HUES6 (cell line): ENCODE data around the gene ABHD17A.
"Not testable (repeated sequence)": the region's sequence is repeated elsewhere in the genome, so short reads cannot be mapped to it uniquely, and the experiment has no call there.

Experiments
- H3K27ac ChIP-seq: 2 replicates; pipeline ENCODE4 v1.7.0; 2013; ENCODE audit warnings: low read depth, mild to moderate bottlenecking, low read length, inconsistent platforms
- H3K27me3 ChIP-seq: 2 replicates; pipeline ENCODE4 v1.6.1; 2013; ENCODE audit warnings: low read length; ENCODE audit not compliant: control insufficient read depth, insufficient read depth
- H3K36me3 ChIP-seq: 2 replicates; pipeline ENCODE4 v1.6.1; 2013; ENCODE audit warnings: low read length; ENCODE audit not compliant: control insufficient read depth, insufficient read depth
- H3K4me1 ChIP-seq: 2 replicates; pipeline ENCODE4 v1.6.1; 2013; ENCODE audit warnings: low read length; ENCODE audit not compliant: control insufficient read depth, insufficient read depth
- H3K4me3 ChIP-seq: 2 replicates; pipeline ENCODE4 v1.5.1; 2013; ENCODE audit warnings: low read depth, low read length
- H3K9ac ChIP-seq: one replicate; pipeline ENCODE4 v1.6.1; 2013; ENCODE audit warnings: mild to moderate bottlenecking, low read length
- H3K9me3 ChIP-seq: 2 replicates; pipeline ENCODE4 v1.6.1; 2013; ENCODE audit warnings: low read depth, low read length; ENCODE audit not compliant: control insufficient read depth, insufficient read depth

ABHD17A gene

GRCh38 chr19:1893791-1894190 lies 8.5 kb upstream of the ABHD17A start:
- Histone ChIP-seq H3K9ac (no peak overlapping the region), H3K27me3 (no peaks in the 10 kb centered on the region), H3K4me3 (no peak overlapping the region), H3K9me3 (no peaks in the 10 kb centered on the region), H3K27ac (no peak overlapping the region), H3K4me1 (peaks cover 2% of the 10 kb centered on the region; the same call in 1 of the 2 replicates), H3K36me3 (no peaks in the 10 kb centered on the region)

DNA sequence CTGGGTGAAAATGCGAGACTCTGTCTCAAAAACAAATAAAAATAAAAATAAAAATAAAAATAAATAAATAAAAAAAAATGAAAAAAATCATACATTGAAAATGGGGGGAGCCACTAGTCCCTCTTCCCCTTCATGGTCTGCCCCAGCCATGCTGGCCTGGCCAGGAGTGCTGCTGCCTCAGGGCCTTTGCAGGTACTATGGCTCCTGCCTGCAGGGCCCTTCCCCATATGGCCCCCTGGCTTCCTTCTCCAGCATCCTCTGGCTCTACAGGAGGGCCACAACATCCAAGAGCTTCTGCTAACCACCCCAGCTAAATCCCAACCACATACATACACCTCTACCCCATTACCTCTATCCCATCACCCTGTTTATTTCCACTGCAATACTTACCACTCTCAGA lies 4.6 kb upstream of the ABHD17A start:
- no peak overlapping the region for H3K4me3 ChIP-seq
- peaks cover 12% of the 10 kb centered on the region; the same call in 1 of the 2 replicates for H3K4me1 ChIP-seq

DNA sequence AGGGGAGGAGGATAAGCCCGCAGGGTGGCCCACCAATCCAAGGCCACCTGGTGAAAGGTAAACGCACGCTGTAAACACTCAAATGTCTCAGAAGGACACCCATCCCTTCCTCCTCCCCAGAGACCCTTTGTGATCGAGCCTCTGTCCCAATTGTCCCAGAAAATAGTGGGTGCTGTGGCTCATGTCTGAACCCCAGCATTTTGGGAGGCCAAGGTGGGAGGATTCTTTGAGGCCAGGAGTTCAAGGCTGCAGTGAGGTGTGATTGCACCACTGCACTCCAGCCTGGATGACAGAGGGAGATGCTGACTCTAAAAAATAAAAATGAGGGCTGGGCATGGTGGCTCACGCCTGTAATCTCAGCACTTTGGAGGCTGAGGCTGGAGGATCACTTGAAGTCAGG lies 3.1 kb upstream of the ABHD17A start:
- Histone ChIP-seq H3K9me3 (no peaks in the 10 kb centered on the region), H3K27me3 (no peaks in the 10 kb centered on the region), H3K27ac (no peak overlapping the region; the same call in 1 of the 2 replicates), H3K4me3 (no peak overlapping the region), H3K4me1 (peaks cover 20% of the 10 kb centered on the region), H3K9ac (no peak overlapping the region), H3K36me3 (no peaks in the 10 kb centered on the region)

More for the DNA sequence above, 4.6 kb upstream of the ABHD17A start:
- Histone ChIP-seq H3K27me3 (no peaks in the 10 kb centered on the region), H3K36me3 (no peaks in the 10 kb centered on the region), H3K27ac (no peak overlapping the region), H3K9me3 (no peaks in the 10 kb centered on the region), H3K9ac (no peak overlapping the region)

DNA sequence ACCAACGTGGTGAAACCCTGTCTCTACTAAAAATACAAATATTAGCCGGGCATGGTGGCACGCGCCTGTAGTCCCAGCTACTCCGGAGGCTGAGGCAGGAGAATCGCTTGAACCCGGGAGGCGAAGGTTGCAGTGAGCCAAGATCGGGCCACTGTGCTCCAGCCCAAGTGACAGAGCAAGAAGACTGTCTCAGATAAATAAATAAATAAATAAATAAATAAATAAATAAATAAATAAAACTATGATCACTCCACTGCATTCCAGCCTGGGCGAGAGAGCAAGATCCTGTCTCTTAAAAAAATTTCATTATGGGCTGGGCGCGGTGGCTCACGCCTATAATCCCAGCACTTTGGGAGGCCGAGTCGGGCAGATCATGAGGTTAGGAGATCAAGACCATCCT lies 1.1 kb upstream of the ABHD17A start:
- not testable (repeated sequence) for H3K4me3 ChIP-seq, H3K9ac ChIP-seq, H3K36me3 ChIP-seq, H3K27me3 ChIP-seq, H3K27ac ChIP-seq, H3K9me3 ChIP-seq
- peaks cover 34% of the 10 kb centered on the region for H3K4me1 ChIP-seq

DNA sequence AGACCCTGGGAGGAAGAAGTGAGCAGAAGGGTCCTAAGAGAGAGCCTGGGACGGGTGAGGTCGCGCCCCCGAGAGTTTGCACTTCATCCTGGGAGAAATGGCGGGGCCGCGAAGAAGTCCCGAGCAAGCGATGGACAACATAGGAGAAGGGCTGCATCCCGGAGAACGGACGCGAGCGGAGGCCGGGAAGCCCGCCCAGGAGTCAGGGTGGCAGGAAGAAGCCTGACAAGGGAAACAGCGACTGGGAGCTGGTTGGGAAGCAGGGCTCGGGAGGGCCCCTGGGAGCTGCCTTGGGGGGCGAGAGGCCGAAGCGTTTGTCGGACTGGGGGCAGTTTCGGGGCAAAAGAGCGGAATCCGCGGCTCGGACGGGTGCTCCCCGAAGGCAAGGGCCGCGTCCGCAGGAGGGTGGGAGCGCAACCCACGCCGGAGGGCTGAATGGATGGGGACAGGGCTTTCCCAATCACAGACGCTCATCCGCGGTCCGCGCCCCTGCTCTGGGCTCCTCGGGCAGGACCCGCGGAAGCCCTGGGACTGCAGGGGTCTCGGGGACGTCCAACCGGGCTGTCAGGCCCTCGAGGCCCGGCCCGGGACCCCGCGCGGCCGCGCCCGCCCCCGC lies 469 bp downstream of the ABHD17A start:
- Histone ChIP-seq H3K9ac (peak overlapping the region; percentile 85), H3K27ac (no peak overlapping the region), H3K4me1 (peaks cover 34% of the 10 kb centered on the region), H3K36me3 (no peaks in the 10 kb centered on the region), H3K4me3 (peak overlapping the region; percentile 91), H3K27me3 (no peaks in the 10 kb centered on the region), H3K9me3 (no peaks in the 10 kb centered on the region)

GRCh38 chr19:1884291-1884718 lies 991 bp downstream of the ABHD17A start:
- H3K4me1 ChIP-seq = peaks cover 34% of the 10 kb centered on the region
- no peak overlapping the region for H3K27ac ChIP-seq
- H3K9me3 ChIP-seq = no peaks in the 10 kb centered on the region
- peak overlapping the region; percentile 91 for H3K4me3 ChIP-seq
- no peaks in the 10 kb centered on the region for H3K27me3 ChIP-seq
- no peaks in the 10 kb centered on the region for H3K36me3 ChIP-seq
- H3K9ac ChIP-seq = peak overlapping the region; percentile 85

- Histone ChIP-seq H3K9me3 (no peaks in the 10 kb centered on the region), H3K4me1 (peaks cover 34% of the 10 kb centered on the region), H3K36me3 (no peaks in the 10 kb centered on the region), H3K27ac (no peak overlapping the region), H3K9ac (peak overlapping the region; percentile 85), H3K27me3 (no peaks in the 10 kb centered on the region), H3K4me3 (peak overlapping the region; percentile 91)
Measured at GRCh38 chr19:1883784-1884183, 1.5 kb downstream of the ABHD17A start.

DNA sequence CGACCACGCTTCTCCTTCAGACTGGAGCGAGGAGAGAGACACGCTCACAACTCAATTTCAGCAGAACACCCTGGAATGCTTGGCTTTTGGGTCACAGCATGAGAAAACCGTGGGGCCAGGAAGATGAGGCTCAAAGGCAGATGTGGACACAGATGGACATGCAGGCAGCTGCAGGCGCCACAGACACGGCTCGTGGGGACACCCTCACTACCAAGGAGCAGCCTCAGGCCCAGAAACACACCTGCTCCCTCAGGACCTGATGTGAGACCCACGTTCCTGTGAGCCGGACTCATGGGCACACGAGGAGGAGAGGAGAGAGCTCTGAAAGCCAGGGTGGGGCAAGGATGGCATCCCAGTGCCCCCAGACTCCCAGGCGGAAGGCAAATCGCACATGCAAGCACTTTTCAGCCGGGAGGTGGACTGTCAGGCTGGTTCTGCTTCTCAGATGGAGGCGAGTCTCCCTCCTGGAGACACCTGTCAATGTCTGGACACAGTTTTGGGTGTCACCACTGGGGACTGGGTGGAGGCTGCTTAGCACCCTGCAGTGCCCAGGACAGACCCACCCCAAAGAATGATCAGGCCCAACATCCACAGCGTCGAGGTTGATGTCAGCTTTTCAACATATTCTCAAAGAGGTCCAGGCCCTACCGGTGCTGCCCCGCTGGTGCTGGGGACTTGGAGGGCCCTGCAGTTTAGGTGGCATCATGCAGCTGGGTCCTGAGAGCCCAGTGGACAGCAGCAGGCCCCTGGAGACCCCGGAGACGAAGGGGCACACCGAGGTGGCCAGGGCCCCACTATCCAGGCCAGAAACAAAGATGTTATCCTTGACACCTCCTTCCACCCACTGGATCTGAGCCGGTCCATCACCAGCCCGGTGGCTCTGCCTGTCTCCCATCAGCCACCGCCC lies 2.3 kb downstream of the ABHD17A start:
- no peak overlapping the region for H3K27ac ChIP-seq
- peak overlapping the region; percentile 45 for H3K9ac ChIP-seq
- no peaks in the 10 kb centered on the region for H3K9me3 ChIP-seq
- H3K4me1 ChIP-seq = peaks cover 32% of the 10 kb centered on the region
- no peaks in the 10 kb centered on the region for H3K27me3 ChIP-seq
- no peaks in the 10 kb centered on the region for H3K36me3 ChIP-seq
- H3K4me3 ChIP-seq = peak overlapping the region; percentile 22; the same call in 1 of the 2 replicates

GRCh38 chr19:1882089-1882785 lies 3.1 kb downstream of the ABHD17A start:
- Histone ChIP-seq H3K27me3 (no peaks in the 10 kb centered on the region), H3K4me3 (peak overlapping the region; percentile 22; the same call in 1 of the 2 replicates), H3K27ac (peak overlapping the region; percentile 25; the same call in 1 of the 2 replicates), H3K4me1 (peaks cover 24% of the 10 kb centered on the region), H3K9me3 (no peaks in the 10 kb centered on the region), H3K36me3 (no peaks in the 10 kb centered on the region), H3K9ac (peak overlapping the region; percentile 45)

- Histone ChIP-seq H3K4me1 (peaks cover 22% of the 10 kb centered on the region), H3K27ac (peak overlapping the region; percentile 25; the same call in 1 of the 2 replicates)
- not testable (repeated sequence) for H3K4me3 ChIP-seq, H3K27me3 ChIP-seq, H3K9ac ChIP-seq, H3K36me3 ChIP-seq, H3K9me3 ChIP-seq
Measured at GRCh38 chr19:1881393-1882088, 3.8 kb downstream of the ABHD17A start.
